ENCODE results near the gene FXR1. TPM values are rescaled to one million over a fixed set of nuclear protein-coding genes. Genes with fewer than 3 reads are reported as not detected.
"Not testable (repeated sequence)": the region's sequence is repeated elsewhere in the genome, so short reads cannot be mapped to it uniquely, and the experiment has no call there.

The FXR1 gene
- total and polyA plus RNA-seq, 5 experiments from 2014 or later, result 53.1 to 153 (median 62.5) TPM

DNA sequence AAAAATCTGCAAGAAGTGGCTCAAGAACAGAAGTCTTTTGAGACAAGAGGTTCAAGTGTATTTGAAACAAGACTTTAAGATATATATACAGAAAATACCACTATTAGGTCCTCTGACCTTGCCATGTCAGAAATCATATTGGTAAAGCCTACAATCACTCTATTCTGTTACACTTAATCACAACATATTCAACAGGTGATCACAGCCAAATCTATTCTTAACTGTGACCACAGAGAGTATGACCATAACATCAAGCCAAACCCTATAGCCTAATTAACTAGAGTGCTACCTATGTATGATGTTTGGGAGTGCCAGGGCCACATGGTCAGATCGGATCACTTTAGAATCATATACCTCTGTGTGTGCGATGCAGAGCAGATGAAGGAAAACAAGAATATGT, 74.9 kb downstream of the FXR1 start:
- Mint-ChIP-seq H3K9me3 (no peaks in the 10 kb centered on the region), H3K27me3 (no peaks in the 10 kb centered on the region), H3K36me3 (peaks cover 0 to 42% (median 3%) of the 10 kb centered on the region in 3 donors), H3K4me3 (peak overlapping the region in 9 of 10 donors; percentile 3 to 99 (median 60)), H3K27ac (peak overlapping the region in 9 of 10 donors; percentile 20 to 96 (median 74)), H3K4me1 (peaks cover 7 to 43% (median 35%) of the 10 kb centered on the region in 4 donors)
- DNase-seq, result no peak
- POLR2A ChIA-PET, result no interaction called here
- no peak for ATAC-seq

DNA sequence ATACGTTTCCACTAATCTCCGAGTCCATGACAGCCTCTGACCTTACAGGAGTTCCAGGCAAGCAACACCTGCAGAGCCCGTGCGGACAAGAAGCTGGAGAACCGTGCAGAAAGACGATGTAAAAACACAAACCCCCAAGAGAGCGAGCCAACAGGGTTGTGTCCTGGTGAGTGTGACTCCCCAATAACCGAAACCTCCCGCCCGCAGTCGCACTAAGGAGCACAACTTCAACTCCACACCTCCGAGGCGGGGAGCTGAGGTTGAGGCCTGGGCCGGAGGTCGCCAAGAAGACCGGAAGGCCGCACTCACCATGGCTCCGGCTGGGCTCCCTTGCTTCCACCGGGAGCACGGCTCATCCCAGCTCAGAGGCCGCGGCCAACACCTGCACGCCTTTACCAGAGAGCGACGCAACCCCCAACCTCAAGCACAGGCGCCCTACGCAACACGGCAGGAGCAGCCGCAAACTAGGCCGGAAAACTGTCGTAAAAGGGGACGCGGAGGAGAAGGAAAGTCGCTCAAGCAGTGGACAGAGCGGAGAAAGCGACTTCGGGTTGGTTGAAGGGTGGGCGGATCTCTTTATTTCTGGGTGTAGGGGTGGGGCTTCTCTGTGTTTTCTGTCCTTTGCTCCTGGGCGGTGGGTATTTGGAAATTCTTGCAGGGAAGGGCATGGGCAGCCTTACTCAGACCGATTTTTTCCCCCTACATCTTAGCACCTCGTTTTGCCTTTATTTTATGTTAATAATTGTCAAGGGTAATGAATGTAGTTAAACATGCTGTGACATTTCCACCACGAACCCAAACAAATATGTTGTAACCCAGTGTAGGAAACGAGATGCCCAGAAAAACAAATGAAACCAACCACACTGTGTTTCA, 77.1 kb downstream of the FXR1 start, which contains the start of gene DNAJC19:
TSS of gene DNAJC19 (minus strand) at position 446 of the 873 bp plus-strand sequence. CDS start at position 312, 134 bp downstream.
- Mint-ChIP-seq H3K9me3 (no peaks in the 10 kb centered on the region), H3K4me1 (peaks cover 7 to 43% (median 33%) of the 10 kb centered on the region in 4 donors), H3K27ac (peak within 1 kb of the TSS; percentile 93 to 99 (median 98)), H3K4me3 (peak within 1 kb of the TSS; percentile 92 to 99 (median 98)), H3K36me3 (peaks cover 0 to 29% (median 3%) of the 10 kb centered on the region in 3 donors), H3K27me3 (peaks cover 0 to 9% (median 2%) of the 10 kb centered on the region in 5 donors)
- POLR2A ChIA-PET, result interaction anchor here (0.6 to 1.6 kb wide), 8 partner anchors 9 to 1647 kb away, joined by 3 to 23 read pairs (median 6); partner anchors contain the start of genes FXR1 and TTC14
- DNase-seq (peak; percentile 74 to 96 (median 91)), ATAC-seq (peak; percentile 95)

DNA sequence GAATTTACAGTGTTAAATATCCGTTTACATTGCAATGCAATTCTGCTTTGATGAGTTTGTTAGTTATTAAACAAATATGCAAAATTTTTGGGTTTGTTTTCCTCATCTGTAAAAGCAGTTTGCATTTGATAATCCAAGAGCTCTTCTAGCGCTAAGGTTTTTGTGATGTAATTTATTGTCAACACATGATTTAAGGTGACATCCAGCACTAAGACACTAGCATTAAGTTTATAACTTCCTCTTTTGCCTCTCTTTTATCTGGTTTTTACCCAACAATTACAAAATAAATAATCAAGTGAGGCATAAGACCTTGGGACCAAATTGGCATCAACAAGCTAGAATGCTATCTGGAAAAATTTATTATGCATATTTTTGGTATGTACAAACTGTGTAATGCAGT, 78.0 kb downstream of the FXR1 start:
- Mint-ChIP-seq H3K9me3 (no peaks in the 10 kb centered on the region), H3K27ac (peak overlapping the region in 9 of 10 donors; percentile 94 to 99 (median 98)), H3K27me3 (peaks cover 0 to 13% (median 4%) of the 10 kb centered on the region in 5 donors), H3K36me3 (peaks cover 0 to 20% (median 3%) of the 10 kb centered on the region in 3 donors), H3K4me3 (peak overlapping the region; percentile 92 to 99 (median 98)), H3K4me1 (peaks cover 5 to 43% (median 31%) of the 10 kb centered on the region in 4 donors)
- POLR2A ChIA-PET, result interaction anchor here (0.6 to 1.0 kb wide), 2 partner anchors 78 to 1648 kb away, joined by 3 to 9 read pairs; partner anchors contain the start of gene FXR1
- DNase-seq (no peak), ATAC-seq (no peak)

DNA sequence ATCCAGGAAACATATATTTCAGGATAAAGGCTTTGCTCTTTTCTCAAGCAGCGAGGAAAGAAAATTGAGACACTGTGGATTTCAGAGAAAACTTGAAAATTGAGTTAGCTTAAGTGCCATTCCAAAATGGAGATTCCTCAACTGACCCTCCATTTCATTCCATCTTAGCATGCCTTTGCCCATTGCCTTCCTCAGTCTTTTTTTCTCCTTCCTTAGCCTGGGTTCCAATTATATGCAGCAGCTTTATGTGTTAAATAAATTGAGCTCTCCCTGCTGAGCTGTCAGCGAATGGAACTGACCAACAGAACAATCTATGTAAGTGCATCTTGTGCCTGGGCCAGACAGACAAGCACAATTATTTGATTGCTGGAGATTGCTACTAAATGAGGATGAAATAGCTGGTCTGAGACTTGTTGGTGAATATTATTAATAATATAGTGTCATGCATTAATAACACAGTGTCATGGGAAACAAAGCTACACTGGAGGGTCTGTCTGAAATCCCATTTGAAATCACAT, 84.0 kb downstream of the FXR1 start:
- H3K4me1 Mint-ChIP-seq, result no peaks in the 10 kb centered on the region
- POLR2A ChIA-PET, result no interaction called here
- peaks cover 5 to 14% (median 10%) of the 10 kb centered on the region in 9 donors for H3K9me3 Mint-ChIP-seq
- DNase-seq, result no peak
- no peak overlapping the region for H3K4me3 Mint-ChIP-seq
- H3K27ac Mint-ChIP-seq, result no peak overlapping the region
- H3K36me3 Mint-ChIP-seq, result peaks cover 9 to 13% (median 12%) of the 10 kb centered on the region in 3 donors
- no peak for ATAC-seq
- H3K27me3 Mint-ChIP-seq, result peaks cover 7 to 28% (median 14%) of the 10 kb centered on the region in 5 donors

DNA sequence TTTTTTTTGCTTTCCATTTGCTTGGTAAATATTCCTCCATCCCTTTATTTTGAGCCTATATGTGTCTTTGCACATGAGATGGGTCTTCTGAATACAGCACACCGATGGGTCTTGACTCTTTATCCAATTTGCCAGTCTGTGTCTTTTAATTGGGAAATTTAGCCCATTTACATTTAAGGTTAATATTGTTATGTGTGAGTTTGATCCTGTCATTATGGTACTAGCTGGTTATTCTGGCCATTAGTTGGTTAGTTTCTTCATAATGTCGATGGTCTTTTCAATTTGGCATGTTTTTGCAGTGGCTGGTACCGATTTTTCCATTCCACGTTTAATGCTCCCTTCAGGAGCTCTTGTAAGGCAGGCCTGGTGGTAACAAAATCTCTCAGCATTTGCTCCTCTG, 89.9 kb downstream of the FXR1 start:
- peaks cover 15 to 41% (median 29%) of the 10 kb centered on the region in 3 donors for H3K36me3 Mint-ChIP-seq
- DNase-seq, POLR2A ChIA-PET, H3K27ac Mint-ChIP-seq, H3K4me1 Mint-ChIP-seq, ATAC-seq, H3K4me3 Mint-ChIP-seq: not testable (repeated sequence)
- H3K9me3 Mint-ChIP-seq, result peaks cover 10 to 36% (median 26%) of the 10 kb centered on the region in 9 donors
- H3K27me3 Mint-ChIP-seq, result peaks cover 12 to 30% (median 18%) of the 10 kb centered on the region in 5 donors

DNA sequence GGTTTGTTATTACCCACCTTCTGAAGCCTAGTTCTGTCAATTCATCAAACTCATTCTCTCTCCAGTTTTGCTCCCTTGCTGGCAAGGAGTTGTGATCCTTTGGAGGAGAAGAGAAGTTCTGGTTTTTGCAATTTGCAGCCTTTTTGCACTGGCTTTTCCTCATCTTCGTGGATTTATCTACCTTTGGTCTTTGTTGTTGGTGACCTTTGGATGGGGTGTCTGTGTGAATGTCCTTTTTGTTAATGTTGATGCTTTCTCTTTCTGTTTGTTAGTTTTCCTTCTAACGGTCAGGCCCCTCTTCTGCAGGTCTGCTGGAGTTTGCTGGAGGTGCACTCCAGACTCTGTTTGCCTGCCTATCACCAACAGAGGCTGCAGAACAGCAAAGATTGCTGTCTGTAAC, 91.0 kb downstream of the FXR1 start:
- H3K4me1 Mint-ChIP-seq, POLR2A ChIA-PET, H3K27ac Mint-ChIP-seq, H3K4me3 Mint-ChIP-seq, DNase-seq, ATAC-seq: not testable (repeated sequence)
- H3K36me3 Mint-ChIP-seq, result peaks cover 15 to 41% (median 29%) of the 10 kb centered on the region in 3 donors
- peaks cover 10 to 36% (median 26%) of the 10 kb centered on the region in 9 donors for H3K9me3 Mint-ChIP-seq
- peaks cover 13 to 30% (median 18%) of the 10 kb centered on the region in 5 donors for H3K27me3 Mint-ChIP-seq

DNA sequence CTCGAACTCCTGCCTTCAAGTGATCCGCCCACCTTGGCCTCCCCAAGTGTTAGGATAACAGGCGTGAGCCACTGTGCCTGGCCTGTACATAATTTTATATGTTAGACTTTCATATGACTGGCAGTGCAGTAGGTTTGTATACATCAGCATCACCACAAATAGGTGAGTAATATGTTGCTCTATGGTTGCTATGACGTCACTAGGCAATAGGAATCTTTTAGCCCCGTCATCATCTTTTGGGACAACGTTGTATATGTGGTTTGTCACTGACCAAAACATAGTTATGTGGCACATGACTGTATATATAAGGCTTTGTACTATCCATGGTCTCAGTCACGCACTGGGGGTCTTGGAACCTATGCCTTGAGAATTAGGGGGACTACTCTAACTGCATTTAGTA, 94.1 kb downstream of the FXR1 start:
- DNase-seq (no peak), ATAC-seq (no peak)
- H3K36me3 Mint-ChIP-seq, result peaks cover 5 to 28% (median 16%) of the 10 kb centered on the region in 3 donors
- no peaks in the 10 kb centered on the region for H3K4me1 Mint-ChIP-seq
- H3K4me3 Mint-ChIP-seq, result no peak overlapping the region
- peaks cover 4 to 15% (median 7%) of the 10 kb centered on the region in 5 donors for H3K27me3 Mint-ChIP-seq
- no peak overlapping the region for H3K27ac Mint-ChIP-seq
- H3K9me3 Mint-ChIP-seq, result peaks cover 5 to 23% (median 16%) of the 10 kb centered on the region in 9 donors
- POLR2A ChIA-PET, result no interaction called here

DNA sequence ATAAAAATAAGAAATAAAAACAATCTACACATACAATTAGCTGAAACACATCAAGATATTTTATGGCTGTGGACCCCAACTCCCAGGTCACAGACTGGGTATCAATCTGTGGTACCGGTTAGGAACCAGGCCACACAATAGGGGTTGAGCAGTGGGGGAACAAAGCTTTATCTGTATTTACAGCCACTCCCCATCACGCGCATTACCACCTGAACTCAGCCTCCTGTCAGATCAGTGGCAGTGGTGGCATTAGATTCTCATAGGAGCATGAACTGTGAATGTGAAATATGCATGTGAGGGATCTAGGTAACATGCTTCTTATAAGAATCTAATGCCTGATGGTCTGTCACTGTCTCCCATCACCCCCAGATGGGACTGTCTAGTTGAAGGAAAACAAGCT, 94.8 kb downstream of the FXR1 start:
- no peak overlapping the region for H3K27ac Mint-ChIP-seq
- DNase-seq (no peak), ATAC-seq (no peak)
- H3K9me3 Mint-ChIP-seq, result peaks cover 0 to 15% (median 9%) of the 10 kb centered on the region in 9 donors
- peaks cover 2 to 9% (median 5%) of the 10 kb centered on the region in 5 donors for H3K27me3 Mint-ChIP-seq
- POLR2A ChIA-PET, result no interaction called here
- no peak overlapping the region for H3K4me3 Mint-ChIP-seq
- H3K4me1 Mint-ChIP-seq, result no peaks in the 10 kb centered on the region
- H3K36me3 Mint-ChIP-seq, result peaks cover 2 to 21% (median 9%) of the 10 kb centered on the region in 3 donors

DNA sequence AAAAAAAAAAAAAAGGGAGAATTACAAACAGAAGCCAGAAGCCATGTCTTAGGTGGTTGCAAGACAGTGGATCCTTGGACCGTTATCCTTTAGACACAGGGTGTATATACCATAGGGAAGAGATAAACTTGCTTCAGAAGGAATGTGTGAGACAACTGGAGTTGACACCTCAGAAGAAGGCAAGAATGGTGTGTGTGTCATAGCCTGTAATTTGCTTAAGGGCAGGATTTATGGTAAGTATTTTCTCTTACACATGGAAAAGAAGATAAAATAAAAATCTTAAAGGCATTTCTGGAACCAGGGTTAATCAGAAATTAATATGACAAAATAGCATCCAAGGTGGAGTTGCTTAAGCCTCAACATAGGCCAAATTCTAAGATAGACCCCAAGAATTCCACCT, 96.3 kb downstream of the FXR1 start:
- POLR2A ChIA-PET, result no interaction called here
- peaks cover 0 to 9% (median 0%) of the 10 kb centered on the region in 3 donors for H3K36me3 Mint-ChIP-seq
- H3K4me1 Mint-ChIP-seq, result no peaks in the 10 kb centered on the region
- H3K9me3 Mint-ChIP-seq, result peaks cover 0 to 7% (median 1%) of the 10 kb centered on the region in 9 donors
- DNase-seq (no peak), ATAC-seq (no peak)
- H3K4me3 Mint-ChIP-seq, result no peak overlapping the region
- H3K27me3 Mint-ChIP-seq, result peaks cover 0 to 5% (median 2%) of the 10 kb centered on the region in 5 donors
- H3K27ac Mint-ChIP-seq, result no peak overlapping the region

DNA sequence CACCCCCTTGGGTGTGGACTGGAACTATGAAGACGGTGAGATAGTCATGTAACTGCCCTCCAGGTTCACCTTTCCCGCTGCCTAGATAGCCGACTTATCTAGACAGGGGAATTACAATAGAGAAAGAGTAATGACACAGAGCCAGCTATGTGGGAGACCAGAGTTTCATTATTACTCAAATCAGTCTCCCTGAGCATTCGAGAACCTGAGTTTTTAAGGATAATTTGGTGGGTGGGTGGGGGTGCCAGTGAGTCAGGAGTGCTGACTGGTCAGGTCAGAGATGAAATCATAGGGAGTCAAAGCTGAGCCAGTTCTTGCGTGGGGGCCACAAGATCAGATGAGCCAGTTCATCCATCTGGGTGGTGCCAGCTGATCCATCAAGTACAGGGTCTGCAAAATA, 96.8 kb downstream of the FXR1 start:
- no peak for ATAC-seq
- DNase-seq, result no peak
- Mint-ChIP-seq H3K4me3 (no peak overlapping the region), H3K4me1 (no peaks in the 10 kb centered on the region), H3K27ac (no peak overlapping the region), H3K9me3 (peaks cover 0 to 7% (median 1%) of the 10 kb centered on the region in 9 donors), H3K27me3 (peaks cover 0 to 5% (median 2%) of the 10 kb centered on the region in 5 donors), H3K36me3 (peaks cover 0 to 8% (median 0%) of the 10 kb centered on the region in 3 donors)
- POLR2A ChIA-PET, result no interaction called here

DNA sequence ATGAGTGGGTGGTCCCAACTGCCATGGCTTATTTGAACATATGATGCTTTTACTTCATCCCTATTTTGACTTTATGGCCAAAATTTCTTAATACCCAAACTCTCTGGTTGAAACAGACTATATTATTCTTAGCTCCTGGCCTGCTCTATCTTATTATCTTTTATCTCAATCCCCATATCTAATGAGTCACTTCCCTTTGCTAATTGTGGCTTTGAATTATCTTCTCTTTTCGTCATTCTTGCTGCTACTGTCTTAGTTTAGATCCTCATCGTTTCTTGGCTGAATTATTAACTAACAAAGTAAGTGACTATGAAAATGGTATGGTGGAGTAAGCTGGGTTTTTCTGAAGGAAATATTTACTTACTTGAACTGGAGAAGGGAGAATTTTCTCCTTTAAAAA, 105.2 kb downstream of the FXR1 start:
- POLR2A ChIA-PET, result no interaction called here

DNA sequence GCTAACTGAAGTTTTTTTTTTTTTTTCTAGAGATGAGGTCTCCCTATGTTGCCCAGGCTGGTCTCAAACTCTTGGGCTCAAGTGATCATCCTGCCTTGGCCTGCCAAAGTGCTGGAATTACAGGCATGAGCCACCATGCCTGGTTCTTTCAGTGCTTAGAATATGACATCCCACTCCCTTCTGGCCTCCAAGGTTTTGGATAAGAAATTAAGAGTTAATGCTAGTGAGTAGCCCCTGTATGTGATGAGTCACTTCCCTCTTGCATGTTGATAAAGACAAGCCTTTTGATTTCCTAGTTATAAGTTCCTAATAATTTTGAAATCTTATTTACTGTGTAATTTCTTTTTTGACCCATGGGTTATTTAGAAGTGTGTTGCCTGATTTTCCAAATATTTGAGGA, 112.7 kb downstream of the FXR1 start:
- Mint-ChIP-seq H3K36me3 (peaks cover 0 to 14% (median 12%) of the 10 kb centered on the region in 3 donors), H3K27ac (no peak overlapping the region), H3K9me3 (peaks cover 0 to 43% (median 15%) of the 10 kb centered on the region in 9 donors), H3K27me3 (no peaks in the 10 kb centered on the region), H3K4me3 (no peak overlapping the region), H3K4me1 (no peaks in the 10 kb centered on the region)
- ATAC-seq, result no peak
- POLR2A ChIA-PET, result no interaction called here
- DNase-seq, result no peak

More for the DNA sequence above, 105.2 kb downstream of the FXR1 start:
- Mint-ChIP-seq H3K27me3 (peaks cover 3 to 25% (median 6%) of the 10 kb centered on the region in 5 donors), H3K9me3 (peaks cover 0 to under 1% (median 0%) of the 10 kb centered on the region in 9 donors), H3K4me1 (no peaks in the 10 kb centered on the region), H3K4me3 (no peak overlapping the region), H3K27ac (no peak overlapping the region), H3K36me3 (peaks cover 0 to 13% (median 2%) of the 10 kb centered on the region in 3 donors)
- DNase-seq (no peak), ATAC-seq (no peak)

Measured in naive thymus-derived CD8-positive, alpha-beta T cell (primary cell).